Hematopoietic multipotent progenitor cell treated with erythropoietin and hydrocortisone succinate and interleukin-3 and kit ligand, for 4 days (in vitro differentiated cells): ENCODE results near the gene SLC43A2.

Experiments
- DNase-seq: peaks from one replicate; pipeline ENCODE4 v3.0.0-alpha.2; 2015

Gene SLC43A2

DNA sequence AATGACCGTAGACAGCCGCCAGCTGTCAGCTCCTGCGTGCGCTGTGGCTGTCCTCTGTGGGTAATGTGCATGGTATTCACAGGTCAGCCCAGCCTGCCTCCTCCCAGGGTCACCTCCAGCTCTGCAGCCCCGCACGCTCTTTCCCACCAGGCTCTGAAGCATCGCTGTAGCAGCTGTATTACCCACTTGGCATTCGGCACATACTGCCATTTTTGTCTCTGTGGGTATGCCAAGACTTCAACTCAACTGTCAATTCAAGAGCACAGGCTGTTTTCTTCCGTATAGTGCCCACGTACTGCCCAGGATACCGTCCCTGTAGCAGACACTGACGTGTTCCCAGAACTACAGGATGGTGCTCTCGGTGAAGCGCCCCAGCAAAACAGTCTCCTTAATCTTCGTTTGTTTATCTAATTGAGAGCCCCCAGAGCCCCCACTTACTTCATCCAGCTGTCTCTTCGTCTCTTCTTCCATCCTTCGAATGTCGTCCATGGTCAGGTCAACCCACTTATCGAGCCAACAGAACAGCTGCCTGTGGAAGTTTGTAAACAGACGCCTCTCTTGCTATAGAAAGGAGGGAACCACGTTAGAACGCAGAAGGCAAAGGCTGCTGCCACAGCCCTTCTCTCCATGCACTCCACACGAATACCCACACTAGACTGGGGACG, 94.8 kb downstream of the SLC43A2 start:
- DNase-seq = no peak

DNA sequence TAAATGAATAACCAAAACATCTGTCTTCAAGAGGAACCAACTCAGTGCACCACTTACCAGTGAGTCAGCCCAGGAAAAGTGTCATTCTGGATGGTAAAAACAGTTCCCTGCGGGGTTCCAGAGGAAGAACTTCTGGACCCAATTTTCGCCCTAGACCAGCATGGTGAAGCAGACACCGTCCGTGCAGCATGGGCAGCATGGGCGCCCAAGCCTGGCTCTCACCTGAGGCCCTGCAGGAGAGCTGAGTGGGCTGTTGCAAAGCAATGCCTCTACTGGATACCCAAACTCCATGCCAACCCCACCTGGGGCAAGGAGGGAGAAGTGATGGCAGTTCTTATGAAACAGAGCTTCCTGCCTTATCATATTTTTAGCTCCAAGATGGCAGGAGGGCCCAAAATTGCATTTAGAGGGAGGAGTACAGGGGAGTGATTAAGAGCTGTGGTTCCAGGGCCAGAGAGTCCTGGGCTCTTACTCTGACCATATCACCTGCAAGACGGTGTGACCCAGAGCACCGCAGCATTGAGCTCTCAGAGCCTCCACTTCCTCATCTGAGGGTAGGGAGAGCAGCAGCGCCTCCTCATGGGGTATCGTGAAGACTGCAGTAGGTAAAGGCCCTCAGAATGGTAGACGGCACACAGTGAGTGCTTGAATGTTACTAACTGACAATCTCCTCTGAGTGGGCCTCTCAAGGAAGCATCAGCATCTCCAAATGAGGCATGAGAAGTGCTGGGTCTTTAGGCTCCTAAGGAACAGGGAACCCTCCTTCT, 95.6 kb downstream of the SLC43A2 start:
- DNase-seq = peak; percentile 75

DNA sequence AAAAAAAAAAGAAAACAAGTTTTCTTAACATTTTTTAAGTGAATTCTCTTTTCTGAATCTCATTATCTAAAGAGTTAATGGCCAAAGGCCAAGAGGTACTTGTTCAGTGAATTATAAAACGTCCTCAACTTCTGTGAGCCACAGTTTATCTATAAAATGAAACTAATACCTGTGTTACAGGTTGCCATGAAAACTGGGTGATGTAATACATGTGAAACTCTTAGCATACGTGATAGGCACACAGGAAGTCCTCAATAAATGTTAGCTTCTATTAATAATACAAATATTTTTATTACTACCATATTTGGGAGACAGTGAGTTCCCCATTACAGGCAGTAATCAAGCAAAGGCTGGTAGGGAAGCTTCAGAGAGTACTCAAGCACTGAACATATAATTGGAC, 98.8 kb downstream of the SLC43A2 start:
- DNase-seq = no peak

DNA sequence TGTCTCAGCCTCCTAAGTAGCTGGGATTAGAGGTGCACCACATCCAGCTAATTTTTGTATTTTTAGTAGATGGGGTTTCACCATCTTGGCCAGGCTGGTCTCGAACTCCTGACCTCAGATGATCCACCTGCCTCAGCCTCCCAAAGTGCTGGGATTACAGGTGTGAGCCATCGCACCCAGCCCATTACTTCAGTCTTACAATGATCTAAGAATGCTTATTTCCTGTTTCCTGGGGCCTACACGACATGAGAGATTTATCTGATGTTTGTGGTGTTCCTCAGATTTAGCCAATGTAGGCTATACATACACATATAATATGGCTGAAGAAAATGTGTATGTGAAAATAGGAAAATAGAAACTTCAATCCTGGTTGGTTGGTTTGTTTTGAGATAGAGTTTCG, 101.8 kb downstream of the SLC43A2 start:
- peak; percentile 47 for DNase-seq

DNA sequence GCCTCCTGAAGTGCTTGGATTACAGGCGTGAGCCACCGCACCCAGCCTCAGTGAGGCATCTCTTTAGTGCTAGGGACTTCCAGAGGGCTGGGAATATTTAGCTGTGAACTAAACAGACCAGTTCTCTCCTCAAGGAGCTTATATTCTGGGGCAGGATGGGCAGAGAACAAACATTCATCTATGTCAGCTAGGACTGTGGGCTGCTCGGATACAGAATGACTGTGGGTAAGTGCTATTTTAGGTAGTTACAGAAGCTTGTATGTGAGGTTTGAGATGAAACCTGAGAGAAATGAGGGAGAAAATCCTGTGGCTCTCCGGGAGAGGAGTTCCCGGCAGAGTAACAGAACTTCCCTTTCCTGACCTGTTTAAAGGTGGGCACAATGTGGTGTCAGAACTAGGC, 106.0 kb downstream of the SLC43A2 start:
- DNase-seq = no peak

DNA sequence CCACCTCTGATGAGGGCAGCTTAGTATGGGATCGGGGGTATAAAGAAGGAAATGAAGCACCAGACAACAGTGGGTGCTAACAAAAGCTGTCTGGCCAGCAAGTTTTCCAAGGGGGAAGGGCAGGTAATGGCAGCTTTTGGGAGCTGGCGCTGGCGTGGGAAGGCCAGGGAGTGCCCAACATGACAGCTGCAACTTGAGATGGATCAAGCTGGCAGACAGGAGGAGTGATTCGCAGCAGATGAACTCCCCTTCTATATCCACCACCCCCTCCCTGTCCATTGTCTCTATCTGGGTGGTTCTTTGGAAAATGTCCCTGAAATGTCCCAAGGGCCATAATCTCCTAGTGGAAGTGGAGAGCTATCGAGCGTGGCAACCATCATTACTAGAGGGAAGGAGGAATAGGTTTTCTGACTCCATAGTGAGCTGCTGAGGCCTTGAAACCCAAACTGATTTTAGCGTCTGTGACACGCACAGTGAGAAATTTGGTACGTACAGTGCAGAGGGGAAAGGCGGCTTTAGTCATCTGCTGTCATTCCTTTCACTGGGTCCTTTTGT, 107.5 kb downstream of the SLC43A2 start:
- no peak for DNase-seq

DNA sequence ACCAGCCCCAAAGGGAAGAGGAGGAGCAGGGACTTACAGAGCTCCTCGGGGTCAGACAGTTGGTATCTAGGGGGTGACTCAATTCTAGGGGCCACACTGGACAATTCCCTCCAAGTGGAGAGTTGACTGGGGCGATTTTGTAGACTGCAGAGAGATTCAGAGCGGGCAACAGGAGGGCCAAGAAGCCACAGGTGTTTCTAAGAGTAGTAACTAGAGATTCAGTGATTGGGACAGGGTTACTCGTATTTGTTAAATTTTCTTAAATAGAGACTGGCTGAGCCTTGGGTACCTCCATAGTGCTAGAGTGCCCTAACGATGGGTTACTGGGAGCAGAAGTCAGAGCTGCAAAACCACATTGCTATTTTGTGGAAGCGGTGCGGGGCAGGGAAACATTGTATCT, 109.0 kb downstream of the SLC43A2 start:
- DNase-seq = no peak
